Mesenchymal stem cell (in vitro differentiated cells and primary cell): ENCODE results near the gene PTCD2.

Experiments
- DNase-seq: peaks from one replicate; pipeline ENCODE4 v3.0.0-alpha.2; 2013
- H2AFZ ChIP-seq: one replicate; pipeline ENCODE4 v1.6.1; 2013; ENCODE audit warnings: low read depth, mild to moderate bottlenecking, control low read depth, inconsistent platforms, low read length, moderate library complexity
- H2AK5ac ChIP-seq: 2 replicates; pipeline ENCODE4 v1.6.1; 2013; ENCODE audit warnings: low read length, moderate library complexity, mild to moderate bottlenecking, inconsistent platforms; ENCODE audit not compliant: severe bottlenecking
- H2BK120ac ChIP-seq: one replicate; pipeline ENCODE4 v1.6.1; 2013; ENCODE audit warnings: low read depth, mild to moderate bottlenecking, inconsistent platforms, low read length, moderate library complexity
- H2BK12ac ChIP-seq, 2 experiments: one replicate each; pipeline ENCODE4 v1.6.1; 2013; ENCODE audit warnings: inconsistent platforms in 2 of 2, low read length in 2 of 2, mild to moderate bottlenecking in 2 of 2, moderate library complexity in 2 of 2, control low read depth in 1 of 2
- H2BK15ac ChIP-seq: one replicate; pipeline ENCODE4 v1.6.1; 2013; ENCODE audit warnings: mild to moderate bottlenecking, low read depth, inconsistent platforms; ENCODE audit not compliant: poor library complexity, severe bottlenecking
- H2BK5ac ChIP-seq: 2 replicates; pipeline ENCODE4 v1.6.1; 2013; ENCODE audit warnings: low read depth, mild to moderate bottlenecking, low read length, control low read depth, inconsistent platforms; ENCODE audit not compliant: poor library complexity, severe bottlenecking
- H3K14ac ChIP-seq, 2 experiments: one replicate each; pipeline ENCODE4 v1.6.1; 2013; ENCODE audit warnings: inconsistent platforms in 2 of 2, low read length in 2 of 2, control low read depth in 1 of 2, mild to moderate bottlenecking in 1 of 2, moderate library complexity in 1 of 2
- H3K18ac ChIP-seq, 2 experiments: one replicate each; pipeline ENCODE4 v1.6.1; 2013; ENCODE audit warnings: inconsistent platforms in 2 of 2, low read length in 2 of 2, control low read depth in 1 of 2, low read depth in 1 of 2, mild to moderate bottlenecking in 1 of 2
- H3K23ac ChIP-seq, 2 experiments: one replicate each; pipeline ENCODE4 v1.6.1; 2013; ENCODE audit warnings: inconsistent platforms in 2 of 2, low read length in 2 of 2, mild to moderate bottlenecking in 2 of 2, moderate library complexity in 2 of 2, control low read depth in 1 of 2
- H3K27ac ChIP-seq: 2 replicates; pipeline ENCODE4 v1.5.1; 2013; ENCODE audit warnings: mild to moderate bottlenecking, moderate library complexity, low read length, control low read depth, inconsistent platforms; ENCODE audit not compliant: poor library complexity, severe bottlenecking
- H3K27me3 ChIP-seq, 2 experiments: 2 replicates each; pipeline versions ENCODE4 v1.6.1 to v1.7.0; 2013; ENCODE audit warnings: low read length in 2 of 2, mild to moderate bottlenecking in 2 of 2, moderate library complexity in 2 of 2, control low read depth in 1 of 2, inconsistent platforms in 1 of 2; ENCODE audit not compliant: control insufficient read depth in 1 of 2, insufficient read depth in 1 of 2
- H3K36me3 ChIP-seq, 2 experiments: 2 replicates each; pipeline versions ENCODE4 v1.6.1 to v1.7.0; 2013; ENCODE audit warnings: low read length in 2 of 2, control low read depth in 1 of 2, inconsistent platforms in 1 of 2, low read depth in 1 of 2, mild to moderate bottlenecking in 1 of 2; ENCODE audit not compliant: insufficient read depth in 2 of 2, control insufficient read depth in 1 of 2
- H3K4ac ChIP-seq, 2 experiments: one replicate each; pipeline ENCODE4 v1.6.1; 2013; ENCODE audit warnings: inconsistent platforms in 2 of 2, low read length in 2 of 2, mild to moderate bottlenecking in 2 of 2, moderate library complexity in 2 of 2, control low read depth in 1 of 2, low read depth in 1 of 2
- H3K4me1 ChIP-seq: 2 replicates; pipeline ENCODE4 v1.6.1; 2013; ENCODE audit warnings: low read depth, low read length, control low read depth; ENCODE audit not compliant: control insufficient read depth, insufficient read depth
- H3K4me2 ChIP-seq: 2 replicates; pipeline ENCODE4 v1.6.1; 2013; ENCODE audit warnings: low read length, mild to moderate bottlenecking, inconsistent platforms; ENCODE audit not compliant: poor library complexity, severe bottlenecking
- H3K4me3 ChIP-seq, 2 experiments: 2 replicates each; pipeline versions ENCODE4 v1.5.1 to v1.7.0; 2013; ENCODE audit warnings: low read length in 2 of 2, mild to moderate bottlenecking in 2 of 2, control low read depth in 1 of 2, low read depth in 1 of 2; ENCODE audit not compliant: insufficient read depth in 1 of 2
- H3K79me1 ChIP-seq: replicated peaks from 2 replicates; pipeline ENCODE4 v1.6.1; 2013; ENCODE audit warnings: mild to moderate bottlenecking, control low read depth, low read length, inconsistent platforms; ENCODE audit not compliant: poor library complexity, severe bottlenecking
- H3K9ac ChIP-seq: 2 replicates; pipeline ENCODE4 v1.7.0; 2013; ENCODE audit warnings: mild to moderate bottlenecking, low read length, moderate library complexity
- H3K9me3 ChIP-seq: 2 replicates; pipeline ENCODE4 v1.7.0; 2013; ENCODE audit warnings: mild to moderate bottlenecking, low read length; ENCODE audit not compliant: control insufficient read depth
- H4K8ac ChIP-seq: one replicate; pipeline ENCODE4 v1.6.1; 2013; ENCODE audit warnings: inconsistent platforms, mild to moderate bottlenecking, low read length, moderate library complexity
- H4K91ac ChIP-seq: one replicate; pipeline ENCODE4 v1.6.1; 2013; ENCODE audit warnings: mild to moderate bottlenecking, low read length, inconsistent platforms
- WGBS: methylation state at CpG from one replicate; pipeline ENCODE4 v1.1.7; 2013; ENCODE audit warnings: mixed read lengths; 5-methylcytosine and 5-hydroxymethylcytosine counted together

PTCD2 gene

GRCh38 chr5:72377910-72378638, 57.9 kb downstream of the PTCD2 start:
- Histone ChIP-seq H3K18ac (no peak overlapping the region), H3K79me1 (no peaks in the 10 kb centered on the region), H2BK120ac (no peak overlapping the region), H2BK12ac (peak overlapping the region in 1 of 2 experiments; percentile 23), H3K14ac (no peak overlapping the region), H3K9ac (no peak overlapping the region), H3K4ac (no peak overlapping the region), H3K23ac (no peak overlapping the region), H3K4me1 (peaks cover 5% of the 10 kb centered on the region), H3K36me3 (no peaks in the 10 kb centered on the region), H3K4me2 (no peak overlapping the region), H3K4me3 (peak overlapping the region in 1 of 2 experiments; percentile 35), H3K9me3 (peaks cover 4% of the 10 kb centered on the region), H4K8ac (no peak overlapping the region), H3K27me3 (no peaks in the 10 kb centered on the region), H4K91ac (no peak overlapping the region), H2AK5ac (peak overlapping the region; percentile 75), H3K27ac (peak overlapping the region; percentile 40), H2BK5ac (no peak overlapping the region), H2BK15ac (no peak overlapping the region), H2AFZ (no peak overlapping the region)
- no peak for DNase-seq
- 75% methylated on average over 4 of the region's 4 CpGs for WGBS

GRCh38 chr5:72378639-72379289, 58.6 kb downstream of the PTCD2 start:
- H3K4me2 ChIP-seq, result no peak overlapping the region
- H3K4ac ChIP-seq, result no peak overlapping the region
- H3K14ac ChIP-seq, result no peak overlapping the region
- no peak overlapping the region for H3K18ac ChIP-seq
- H3K9me3 ChIP-seq, result peaks cover 4% of the 10 kb centered on the region
- H3K4me3 ChIP-seq, result peak overlapping the region in 1 of 2 experiments; percentile 35
- no peak overlapping the region for H2AFZ ChIP-seq
- no peaks in the 10 kb centered on the region for H3K79me1 ChIP-seq
- no peak overlapping the region for H4K91ac ChIP-seq
- H2BK15ac ChIP-seq, result no peak overlapping the region
- H4K8ac ChIP-seq, result no peak overlapping the region
- no peak overlapping the region for H3K23ac ChIP-seq
- peaks cover 7% of the 10 kb centered on the region for H3K4me1 ChIP-seq
- no peak overlapping the region for H2BK120ac ChIP-seq
- WGBS, result 42% methylated on average over 4 of the region's 4 CpGs
- peak overlapping the region; percentile 40 for H3K27ac ChIP-seq
- no peak overlapping the region for H2BK5ac ChIP-seq
- no peak overlapping the region for H3K9ac ChIP-seq
- no peaks in the 10 kb centered on the region for H3K27me3 ChIP-seq
- peak overlapping the region; percentile 9 for H2AK5ac ChIP-seq
- peak; percentile 63 for DNase-seq
- no peak overlapping the region for H2BK12ac ChIP-seq
- H3K36me3 ChIP-seq, result no peaks in the 10 kb centered on the region

GRCh38 chr5:72379936-72380335, 59.8 kb downstream of the PTCD2 start:
- H2BK5ac ChIP-seq, result no peak overlapping the region
- H3K4me1 ChIP-seq, result peaks cover 7% of the 10 kb centered on the region
- peak overlapping the region; percentile 86 for H2AK5ac ChIP-seq
- H3K18ac ChIP-seq, result no peak overlapping the region
- no peak overlapping the region for H4K91ac ChIP-seq
- no peaks in the 10 kb centered on the region for H3K27me3 ChIP-seq
- H3K9me3 ChIP-seq, result peaks cover 4% of the 10 kb centered on the region
- H2BK15ac ChIP-seq, result no peak overlapping the region
- H3K9ac ChIP-seq, result no peak overlapping the region
- H3K27ac ChIP-seq, result no peak overlapping the region
- no peak overlapping the region for H3K14ac ChIP-seq
- H3K79me1 ChIP-seq, result no peaks in the 10 kb centered on the region
- 90% methylated on average over 10 of the region's 10 CpGs for WGBS
- H2BK12ac ChIP-seq, result peak overlapping the region in 1 of 2 experiments; percentile 50
- no peak overlapping the region for H3K4me3 ChIP-seq
- no peak overlapping the region for H3K4ac ChIP-seq
- H3K36me3 ChIP-seq, result no peaks in the 10 kb centered on the region
- no peak overlapping the region for H3K23ac ChIP-seq
- no peak overlapping the region for H2BK120ac ChIP-seq
- peak overlapping the region; percentile 25 for H4K8ac ChIP-seq
- no peak overlapping the region for H3K4me2 ChIP-seq
- no peak overlapping the region for H2AFZ ChIP-seq
- DNase-seq, result peak; percentile 53

- no peaks in the 10 kb centered on the region for H3K27me3 ChIP-seq
- H3K23ac ChIP-seq, result no peak overlapping the region
- H2BK5ac ChIP-seq, result no peak overlapping the region
- no peak overlapping the region for H2BK120ac ChIP-seq
- no peak overlapping the region for H3K18ac ChIP-seq
- H2AFZ ChIP-seq, result no peak overlapping the region
- H3K14ac ChIP-seq, result no peak overlapping the region
- H2BK12ac ChIP-seq, result no peak overlapping the region
- H3K79me1 ChIP-seq, result no peaks in the 10 kb centered on the region
- H4K8ac ChIP-seq, result no peak overlapping the region
- peak overlapping the region; percentile 76 for H2AK5ac ChIP-seq
- no peak for DNase-seq
- 93% methylated on average over 7 of the region's 7 CpGs for WGBS
- no peaks in the 10 kb centered on the region for H3K36me3 ChIP-seq
- H3K27ac ChIP-seq, result no peak overlapping the region
- H3K9ac ChIP-seq, result no peak overlapping the region
- no peak overlapping the region for H3K4ac ChIP-seq
- no peaks in the 10 kb centered on the region for H3K9me3 ChIP-seq
- H2BK15ac ChIP-seq, result no peak overlapping the region
- no peak overlapping the region for H4K91ac ChIP-seq
- peaks cover 7% of the 10 kb centered on the region for H3K4me1 ChIP-seq
- no peak overlapping the region for H3K4me2 ChIP-seq
- H3K4me3 ChIP-seq, result no peak overlapping the region
These were observed 60.5 kb downstream of the PTCD2 start for GRCh38 chr5:72380492-72381274.
